Measurements from ENCODE around the gene NOS1.

GRCh38 chr12:117370588-117370987 lies 9.2 kb upstream of the NOS1 start:
- TF ChIP-seq, protein P1, sequence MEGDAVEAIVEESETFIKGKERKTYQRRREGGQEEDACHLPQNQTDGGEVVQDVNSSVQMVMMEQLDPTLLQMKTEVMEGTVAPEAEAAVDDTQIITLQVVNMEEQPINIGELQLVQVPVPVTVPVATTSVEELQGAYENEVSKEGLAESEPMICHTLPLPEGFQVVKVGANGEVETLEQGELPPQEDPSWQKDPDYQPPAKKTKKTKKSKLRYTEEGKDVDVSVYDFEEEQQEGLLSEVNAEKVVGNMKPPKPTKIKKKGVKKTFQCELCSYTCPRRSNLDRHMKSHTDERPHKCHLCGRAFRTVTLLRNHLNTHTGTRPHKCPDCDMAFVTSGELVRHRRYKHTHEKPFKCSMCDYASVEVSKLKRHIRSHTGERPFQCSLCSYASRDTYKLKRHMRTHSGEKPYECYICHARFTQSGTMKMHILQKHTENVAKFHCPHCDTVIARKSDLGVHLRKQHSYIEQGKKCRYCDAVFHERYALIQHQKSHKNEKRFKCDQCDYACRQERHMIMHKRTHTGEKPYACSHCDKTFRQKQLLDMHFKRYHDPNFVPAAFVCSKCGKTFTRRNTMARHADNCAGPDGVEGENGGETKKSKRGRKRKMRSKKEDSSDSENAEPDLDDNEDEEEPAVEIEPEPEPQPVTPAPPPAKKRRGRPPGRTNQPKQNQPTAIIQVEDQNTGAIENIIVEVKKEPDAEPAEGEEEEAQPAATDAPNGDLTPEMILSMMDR (conservative IDR thresholded peaks at IDR 0.05; ENCODE audit: low read depth in 2 of 2), result no peak
- no peak for TF ChIP-seq EZH2 (IDR thresholded peaks at IDR 0.05; ENCODE audit: low read depth, unreplicated experiment)
- no peak for TF ChIP-seq EZH2phosphoT487 (IDR thresholded peaks at IDR 0.05; ENCODE audit: unreplicated experiment)
